Measurements from ENCODE around the gene ACOX3. TPM values are rescaled to one million over a fixed set of nuclear protein-coding genes. Genes with fewer than 3 reads are reported as not detected.
"Not testable (repeated sequence)": the region's sequence is repeated elsewhere in the genome, so short reads cannot be mapped to it uniquely, and the experiment has no call there.

The ACOX3 gene
- polyA plus RNA-seq (2013, experiment 1 of 2) = 7.3 TPM
- 8.3 TPM for polyA plus RNA-seq (2013, experiment 2 of 2)

- Histone ChIP-seq H4K91ac (ENCODE audit: low read depth, low read length, poor library complexity) (no peak within 1 kb of the TSS), H3K36me3 (replicated peaks in 1 of 2; ENCODE audit: control insufficient read depth in 2 of 2, insufficient read depth in 2 of 2, low read length in 2 of 2) (peaks cover 0 to 3% of the 10 kb centered on the region in 2 donors), H3K4ac (ENCODE audit: low read length) (no peak within 1 kb of the TSS), H3K14ac (ENCODE audit: low read length) (no peak within 1 kb of the TSS), H3K9me3 (replicated peaks in 1 of 2; ENCODE audit: control insufficient read depth in 2 of 2, insufficient read depth in 1 of 2, low read depth in 1 of 2, low read length in 2 of 2) (peaks cover 0 to 3% of the 10 kb centered on the region in 2 donors), H2BK120ac (ENCODE audit: low read depth, low read length) (no peak within 1 kb of the TSS), H3K27ac (replicated peaks; ENCODE audit: low read length) (peak within 1 kb of the TSS; percentile 8), H4K8ac (ENCODE audit: low read depth, low read length) (no peak within 1 kb of the TSS), H3K4me1 (ENCODE audit: control insufficient read depth in 2 of 2, insufficient read depth in 1 of 2, low read depth in 1 of 2, low read length in 2 of 2) (peaks cover 11 to 15% of the 10 kb centered on the region in 2 donors), H2AK5ac (ENCODE audit: low read depth, low read length) (peak within 1 kb of the TSS; percentile 14), H2BK15ac (ENCODE audit: low read length) (no peak within 1 kb of the TSS), H2BK12ac (ENCODE audit: low read length) (no peak within 1 kb of the TSS), H3K18ac (ENCODE audit: low read length) (peak within 1 kb of the TSS; percentile 87), H3K9ac (ENCODE audit: low read depth, low read length, poor library complexity) (peak within 1 kb of the TSS; percentile 86), H3K79me1 (ENCODE audit: low read depth, low read length) (peaks cover 12% of the 10 kb centered on the region), H3K23ac (ENCODE audit: low read depth, low read length, poor library complexity) (peak within 1 kb of the TSS; percentile 98), H2AFZ (ENCODE audit: low read length) (peak within 1 kb of the TSS; percentile 96), H2BK5ac (ENCODE audit: low read length) (no peak within 1 kb of the TSS), H3K4me3 (ENCODE audit: low read length in 2 of 2) (peak within 1 kb of the TSS; percentile 78 to 94), H3K27me3 (ENCODE audit: control insufficient read depth in 3 of 3, insufficient read depth in 3 of 3, low read depth in 1 of 3, low read length in 3 of 3) (no peaks in the 10 kb centered on the region), H3K4me2 (ENCODE audit: insufficient read depth, low read length, poor library complexity, severe bottlenecking) (peak within 1 kb of the TSS; percentile 84)
- DNase-seq (ENCODE audit: low spot score) = peak; percentile 93
- WGBS, 2 donors (ENCODE audit: extremely low coverage in 2 of 2, insufficient read length in 2 of 2, insufficient replicate concordance in 1 of 2) = no CpG with 5 or more reads among the region's 60 CpGs
These were observed at the start of gene ACOX3, which contains the start of gene TRMT44 for GRCh38 chr4:8440492-8441311. Gene ACOX3, minus strand, starts transcription at chr4:8440723. Its CDS starts 24,202 bp downstream, at chr4:8416521. Gene TRMT44, plus strand, starts transcription at chr4:8440777. Its CDS starts 46 bp downstream, at chr4:8440823.

GRCh38 chr4:8488791-8489369 is 48.4 kb upstream of the ACOX3 start:
- H2BK12ac ChIP-seq (ENCODE audit: low read length) = no peak overlapping the region
- no peak overlapping the region for H2AK5ac ChIP-seq (ENCODE audit: low read depth, low read length)
- no peak overlapping the region for H3K27ac ChIP-seq (replicated peaks; ENCODE audit: low read length)
- no peak overlapping the region for H3K4me2 ChIP-seq (ENCODE audit: insufficient read depth, low read length, poor library complexity, severe bottlenecking)
- WGBS, 2 donors (ENCODE audit: extremely low coverage in 2 of 2, insufficient read length in 2 of 2, insufficient replicate concordance in 1 of 2) = no CpG with 5 or more reads among the region's 5 CpGs
- no peak overlapping the region for H4K91ac ChIP-seq (ENCODE audit: low read depth, low read length, poor library complexity)
- H3K4me3 ChIP-seq (ENCODE audit: low read length in 2 of 2) = peak overlapping the region in 1 of 2 donors; percentile 30
- H2BK120ac ChIP-seq (ENCODE audit: low read depth, low read length) = no peak overlapping the region
- H2AFZ ChIP-seq (ENCODE audit: low read length) = no peak overlapping the region
- no peak overlapping the region for H4K8ac ChIP-seq (ENCODE audit: low read depth, low read length)
- no peaks in the 10 kb centered on the region for H3K36me3 ChIP-seq (replicated peaks in 1 of 2; ENCODE audit: control insufficient read depth in 2 of 2, insufficient read depth in 2 of 2, low read length in 2 of 2)
- H3K9ac ChIP-seq (ENCODE audit: low read depth, low read length, poor library complexity) = no peak overlapping the region
- no peak overlapping the region for H3K4ac ChIP-seq (ENCODE audit: low read length)
- no peaks in the 10 kb centered on the region for H3K27me3 ChIP-seq (ENCODE audit: control insufficient read depth in 3 of 3, insufficient read depth in 3 of 3, low read depth in 1 of 3, low read length in 3 of 3)
- no peak overlapping the region for H3K14ac ChIP-seq (ENCODE audit: low read length)
- no peaks in the 10 kb centered on the region for H3K79me1 ChIP-seq (ENCODE audit: low read depth, low read length)
- no peak overlapping the region for H3K23ac ChIP-seq (ENCODE audit: low read depth, low read length, poor library complexity)
- H2BK5ac ChIP-seq (ENCODE audit: low read length) = no peak overlapping the region
- H3K9me3 ChIP-seq (replicated peaks in 1 of 2; ENCODE audit: control insufficient read depth in 2 of 2, insufficient read depth in 1 of 2, low read depth in 1 of 2, low read length in 2 of 2) = no peaks in the 10 kb centered on the region
- no peak for DNase-seq (ENCODE audit: low spot score)
- H2BK15ac ChIP-seq (ENCODE audit: low read length) = no peak overlapping the region
- no peak overlapping the region for H3K18ac ChIP-seq (ENCODE audit: low read length)
- H3K4me1 ChIP-seq (ENCODE audit: control insufficient read depth in 2 of 2, insufficient read depth in 1 of 2, low read depth in 1 of 2, low read length in 2 of 2) = peaks cover 0 to 2% of the 10 kb centered on the region in 2 donors

GRCh38 chr4:8486643-8487042 is 46.1 kb upstream of the ACOX3 start:
- H3K27ac ChIP-seq (replicated peaks; ENCODE audit: low read length); H3K4ac ChIP-seq (ENCODE audit: low read length); H3K4me2 ChIP-seq (ENCODE audit: insufficient read depth, low read length, poor library complexity, severe bottlenecking); H3K9ac ChIP-seq (ENCODE audit: low read depth, low read length, poor library complexity); H3K79me1 ChIP-seq (ENCODE audit: low read depth, low read length); H2BK120ac ChIP-seq (ENCODE audit: low read depth, low read length); H3K4me1 ChIP-seq (ENCODE audit: control insufficient read depth in 2 of 2, insufficient read depth in 1 of 2, low read depth in 1 of 2, low read length in 2 of 2); H2AK5ac ChIP-seq (ENCODE audit: low read depth, low read length); H3K23ac ChIP-seq (ENCODE audit: low read depth, low read length, poor library complexity); H3K36me3 ChIP-seq (replicated peaks in 1 of 2; ENCODE audit: control insufficient read depth in 2 of 2, insufficient read depth in 2 of 2, low read length in 2 of 2); H4K8ac ChIP-seq (ENCODE audit: low read depth, low read length); H2BK15ac ChIP-seq (ENCODE audit: low read length); H3K18ac ChIP-seq (ENCODE audit: low read length); H3K14ac ChIP-seq (ENCODE audit: low read length); H3K9me3 ChIP-seq (replicated peaks in 1 of 2; ENCODE audit: control insufficient read depth in 2 of 2, insufficient read depth in 1 of 2, low read depth in 1 of 2, low read length in 2 of 2); H3K4me3 ChIP-seq (ENCODE audit: low read length in 2 of 2); H2BK5ac ChIP-seq (ENCODE audit: low read length); DNase-seq (ENCODE audit: low spot score); H2BK12ac ChIP-seq (ENCODE audit: low read length); H2AFZ ChIP-seq (ENCODE audit: low read length); H4K91ac ChIP-seq (ENCODE audit: low read depth, low read length, poor library complexity); H3K27me3 ChIP-seq (ENCODE audit: control insufficient read depth in 3 of 3, insufficient read depth in 3 of 3, low read depth in 1 of 3, low read length in 3 of 3): not testable (repeated sequence)
- WGBS, 2 donors (ENCODE audit: extremely low coverage in 2 of 2, insufficient read length in 2 of 2, insufficient replicate concordance in 1 of 2) = no CpG with 5 or more reads among the region's 9 CpGs

GRCh38 chr4:8480221-8480620 is 39.7 kb upstream of the ACOX3 start:
- Histone ChIP-seq H3K36me3 (replicated peaks in 1 of 2; ENCODE audit: control insufficient read depth in 2 of 2, insufficient read depth in 2 of 2, low read length in 2 of 2) (peaks cover 9 to 18% of the 10 kb centered on the region in 2 donors), H3K9me3 (replicated peaks in 1 of 2; ENCODE audit: control insufficient read depth in 2 of 2, insufficient read depth in 1 of 2, low read depth in 1 of 2, low read length in 2 of 2) (no peaks in the 10 kb centered on the region), H3K18ac (ENCODE audit: low read length) (no peak overlapping the region), H3K27ac (replicated peaks; ENCODE audit: low read length) (no peak overlapping the region), H3K9ac (ENCODE audit: low read depth, low read length, poor library complexity) (no peak overlapping the region), H2BK12ac (ENCODE audit: low read length) (no peak overlapping the region), H3K4ac (ENCODE audit: low read length) (no peak overlapping the region), H4K91ac (ENCODE audit: low read depth, low read length, poor library complexity) (no peak overlapping the region), H2AK5ac (ENCODE audit: low read depth, low read length) (no peak overlapping the region), H3K79me1 (ENCODE audit: low read depth, low read length) (peaks cover 4% of the 10 kb centered on the region), H2BK5ac (ENCODE audit: low read length) (no peak overlapping the region), H4K8ac (ENCODE audit: low read depth, low read length) (no peak overlapping the region), H3K4me1 (ENCODE audit: control insufficient read depth in 2 of 2, insufficient read depth in 1 of 2, low read depth in 1 of 2, low read length in 2 of 2) (peaks cover 3 to 8% of the 10 kb centered on the region in 2 donors), H3K4me2 (ENCODE audit: insufficient read depth, low read length, poor library complexity, severe bottlenecking) (no peak overlapping the region), H2AFZ (ENCODE audit: low read length) (no peak overlapping the region), H2BK15ac (ENCODE audit: low read length) (no peak overlapping the region), H2BK120ac (ENCODE audit: low read depth, low read length) (no peak overlapping the region), H3K27me3 (ENCODE audit: control insufficient read depth in 3 of 3, insufficient read depth in 3 of 3, low read depth in 1 of 3, low read length in 3 of 3) (no peaks in the 10 kb centered on the region), H3K23ac (ENCODE audit: low read depth, low read length, poor library complexity) (no peak overlapping the region), H3K4me3 (ENCODE audit: low read length in 2 of 2) (no peak overlapping the region), H3K14ac (ENCODE audit: low read length) (no peak overlapping the region)
- WGBS, 2 donors (ENCODE audit: extremely low coverage in 2 of 2, insufficient read length in 2 of 2, insufficient replicate concordance in 1 of 2) = no CpG with 5 or more reads among the region's 11 CpGs
- DNase-seq (ENCODE audit: low spot score) = no peak

Data from neuronal stem cell (in vitro differentiated cells).